ENCODE measurements around the gene DOCK9. TPM values are rescaled to one million over a fixed set of nuclear protein-coding genes. Genes with fewer than 3 reads are reported as not detected.

The DOCK9 gene
- total RNA-seq, 1 donor from 2014 or later = 339 TPM

GRCh38 chr13:98998831-98999638 lies 21.2 kb upstream of the DOCK9 start:
- H3K27me3 Mint-ChIP-seq (ENCODE audit: unreplicated experiment) = peaks cover 8% of the 10 kb centered on the region

DNA sequence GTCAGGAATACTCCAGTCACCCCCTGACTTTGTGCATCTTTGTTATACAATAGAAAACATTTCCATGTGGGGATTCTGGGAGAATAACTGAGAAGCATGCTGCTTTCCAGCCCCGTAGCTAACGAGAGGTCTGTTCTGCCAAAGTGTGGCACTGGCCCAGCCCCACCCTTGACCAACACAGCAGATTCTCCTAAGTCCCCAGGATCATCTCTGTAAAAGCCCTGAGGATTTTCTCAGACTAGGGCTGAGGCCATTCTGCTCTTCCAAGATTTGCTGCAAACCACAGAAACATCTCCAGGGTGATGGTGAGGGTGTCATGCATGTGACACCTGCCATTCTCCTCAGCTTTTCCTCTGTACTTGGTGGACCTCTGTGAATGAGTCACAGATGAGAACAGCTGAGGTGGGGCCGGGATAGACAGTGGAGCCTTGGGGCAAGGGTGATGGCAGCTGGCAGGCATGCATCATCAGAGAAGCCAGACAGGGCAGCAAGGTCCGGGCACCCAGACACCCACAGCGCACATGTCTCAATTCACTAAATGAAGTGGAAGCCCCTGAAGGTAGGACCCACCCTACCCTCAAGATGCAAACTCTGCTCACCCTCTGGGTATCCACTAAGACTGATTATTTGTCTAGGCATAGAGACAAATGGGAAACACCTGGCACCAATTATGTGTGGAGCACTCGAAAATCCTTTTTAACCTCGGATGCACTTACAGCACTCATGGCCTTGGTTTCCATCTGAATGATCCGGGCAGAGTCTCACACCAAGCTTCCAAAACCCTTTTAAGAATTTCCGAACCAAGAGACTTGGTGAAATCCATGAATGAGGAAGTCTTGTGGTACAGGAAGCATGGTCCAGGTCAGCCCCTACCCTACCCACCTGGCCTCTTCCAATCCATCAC lies 20.1 kb upstream of the DOCK9 start:
- H3K36me3 Mint-ChIP-seq (ENCODE audit: low read depth, unreplicated experiment) = peaks cover 20% of the 10 kb centered on the region
- H3K27ac Mint-ChIP-seq (ENCODE audit: unreplicated experiment) = peak overlapping the region; percentile 3
- H3K4me1 Mint-ChIP-seq (ENCODE audit: unreplicated experiment) = peaks cover 71% of the 10 kb centered on the region
- H3K4me3 Mint-ChIP-seq (ENCODE audit: unreplicated experiment) = no peak overlapping the region
- no peak for DNase-seq (ENCODE audit: low spot score)
- H3K9me3 Mint-ChIP-seq (ENCODE audit: unreplicated experiment) = no peaks in the 10 kb centered on the region
- peaks cover 2% of the 10 kb centered on the region for H3K27me3 Mint-ChIP-seq (ENCODE audit: unreplicated experiment)
- TF ChIP-seq, protein P1, sequence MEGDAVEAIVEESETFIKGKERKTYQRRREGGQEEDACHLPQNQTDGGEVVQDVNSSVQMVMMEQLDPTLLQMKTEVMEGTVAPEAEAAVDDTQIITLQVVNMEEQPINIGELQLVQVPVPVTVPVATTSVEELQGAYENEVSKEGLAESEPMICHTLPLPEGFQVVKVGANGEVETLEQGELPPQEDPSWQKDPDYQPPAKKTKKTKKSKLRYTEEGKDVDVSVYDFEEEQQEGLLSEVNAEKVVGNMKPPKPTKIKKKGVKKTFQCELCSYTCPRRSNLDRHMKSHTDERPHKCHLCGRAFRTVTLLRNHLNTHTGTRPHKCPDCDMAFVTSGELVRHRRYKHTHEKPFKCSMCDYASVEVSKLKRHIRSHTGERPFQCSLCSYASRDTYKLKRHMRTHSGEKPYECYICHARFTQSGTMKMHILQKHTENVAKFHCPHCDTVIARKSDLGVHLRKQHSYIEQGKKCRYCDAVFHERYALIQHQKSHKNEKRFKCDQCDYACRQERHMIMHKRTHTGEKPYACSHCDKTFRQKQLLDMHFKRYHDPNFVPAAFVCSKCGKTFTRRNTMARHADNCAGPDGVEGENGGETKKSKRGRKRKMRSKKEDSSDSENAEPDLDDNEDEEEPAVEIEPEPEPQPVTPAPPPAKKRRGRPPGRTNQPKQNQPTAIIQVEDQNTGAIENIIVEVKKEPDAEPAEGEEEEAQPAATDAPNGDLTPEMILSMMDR (IDR thresholded peaks at IDR 0.05; ENCODE audit: unreplicated experiment) = no peak

More at GRCh38 chr13:98998831-98999638, 21.2 kb upstream of the DOCK9 start:
- peaks cover 79% of the 10 kb centered on the region for H3K4me1 Mint-ChIP-seq (ENCODE audit: unreplicated experiment)
- H3K9me3 Mint-ChIP-seq (ENCODE audit: unreplicated experiment) = peaks cover 5% of the 10 kb centered on the region
- TF ChIP-seq, protein P1 (IDR thresholded peaks at IDR 0.05; ENCODE audit: unreplicated experiment) = no peak
- H3K36me3 Mint-ChIP-seq (ENCODE audit: low read depth, unreplicated experiment) = peaks cover 30% of the 10 kb centered on the region
- peak overlapping the region; percentile 29 for H3K4me3 Mint-ChIP-seq (ENCODE audit: unreplicated experiment)
- no peak for DNase-seq (ENCODE audit: low spot score)
- H3K27ac Mint-ChIP-seq (ENCODE audit: unreplicated experiment) = peak overlapping the region; percentile 49

- Mint-ChIP-seq H3K4me3 (ENCODE audit: unreplicated experiment) (no peak overlapping the region), H3K9me3 (ENCODE audit: unreplicated experiment) (no peaks in the 10 kb centered on the region), H3K4me1 (ENCODE audit: unreplicated experiment) (peaks cover 67% of the 10 kb centered on the region), H3K27ac (ENCODE audit: unreplicated experiment) (peak overlapping the region; percentile 3), H3K36me3 (ENCODE audit: low read depth, unreplicated experiment) (peaks cover 12% of the 10 kb centered on the region), H3K27me3 (ENCODE audit: unreplicated experiment) (peaks cover 2% of the 10 kb centered on the region)
- TF ChIP-seq, protein P1 (IDR thresholded peaks at IDR 0.05; ENCODE audit: unreplicated experiment) = no peak
- DNase-seq (ENCODE audit: low spot score) = no peak
These were observed 19.3 kb upstream of the DOCK9 start for GRCh38 chr13:98997011-98997730.

DNA sequence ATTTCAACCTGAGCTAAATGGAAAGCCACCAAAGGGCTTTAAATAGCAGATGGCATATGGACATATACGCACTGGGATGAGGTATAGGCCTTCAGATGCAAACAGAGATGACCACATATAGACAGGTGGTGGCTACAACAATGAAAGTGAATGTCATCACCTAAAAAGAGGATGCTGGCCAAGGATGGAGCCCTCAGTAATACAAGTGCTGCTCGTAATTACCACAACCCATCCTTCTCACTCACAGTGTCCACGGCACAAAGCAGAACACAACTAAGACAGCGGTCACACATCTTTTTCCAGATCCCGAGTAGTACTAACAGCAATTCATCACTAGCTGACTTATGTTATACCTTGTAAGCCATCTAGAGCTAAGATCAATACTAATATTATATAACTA lies 18.2 kb upstream of the DOCK9 start:
- TF ChIP-seq, protein P1 (IDR thresholded peaks at IDR 0.05; ENCODE audit: unreplicated experiment) = no peak
- Mint-ChIP-seq H3K4me1 (ENCODE audit: unreplicated experiment) (peaks cover 56% of the 10 kb centered on the region), H3K27me3 (ENCODE audit: unreplicated experiment) (peaks cover 2% of the 10 kb centered on the region), H3K27ac (ENCODE audit: unreplicated experiment) (no peak overlapping the region), H3K9me3 (ENCODE audit: unreplicated experiment) (no peaks in the 10 kb centered on the region), H3K36me3 (ENCODE audit: low read depth, unreplicated experiment) (peaks cover 11% of the 10 kb centered on the region), H3K4me3 (ENCODE audit: unreplicated experiment) (no peak overlapping the region)
- no peak for DNase-seq (ENCODE audit: low spot score)

Data from endothelial cell (in vitro differentiated cells).